Measurements from ENCODE around the gene MARK1. TPM values are rescaled to one million over a fixed set of nuclear protein-coding genes. Genes with fewer than 3 reads are reported as not detected.

MARK1 gene
- total RNA-seq, 1 experiment from 2014 or later, result 0.40 TPM

GRCh38 chr1:220550811-220551399, 23.0 kb downstream of the MARK1 start:
- no peaks in the 10 kb centered on the region for H3K36me3 ChIP-seq (ENCODE audit: low read depth, low read length)
- BruUV-seq (replicated peaks), result no TSS peak
- ATAC-seq, result no peak
- intact Hi-C loops (cut with micrococcal nuclease), result no loop called here
- no peaks in the 10 kb centered on the region for H3K4me1 ChIP-seq (ENCODE audit: insufficient read depth, low read length)
- no peak overlapping the region for H3K27ac ChIP-seq (ENCODE audit: low read length)
- no peak overlapping the region for H3K4me2 ChIP-seq (ENCODE audit: low read length)
- TF ChIP-seq EZH2phosphoT487 (IDR thresholded peaks at IDR 0.05; ENCODE audit: borderline replicate concordance, low read length), result no peak
- TF ChIP-seq EZH2 (IDR thresholded peaks at IDR 0.05; ENCODE audit: low read length, unreplicated experiment), result no peak
- no peak for TF ChIP-seq CTCF (conservative IDR thresholded peaks at IDR 0.05; ENCODE audit: low read depth, low read length)
- DNase-seq, result no peak
- ChIA-PET POLR2A (ENCODE audit: unreplicated experiment) (no interaction called here), CTCF (no interaction called here)
- peaks cover 38% of the 10 kb centered on the region for H3K27me3 ChIP-seq (ENCODE audit: low read length)
- H3K9ac ChIP-seq (ENCODE audit: low read length), result no peak overlapping the region
- H3K9me2 ChIP-seq (replicated peaks; ENCODE audit: low read length), result no peaks in the 10 kb centered on the region
- no peak overlapping the region for H3K4me3 ChIP-seq (ENCODE audit: low read length)
- no peaks in the 10 kb centered on the region for H4K20me1 ChIP-seq (ENCODE audit: low read length)
- H3K79me2 ChIP-seq (ENCODE audit: low read length), result no peaks in the 10 kb centered on the region
- H3F3A ChIP-seq (ENCODE audit: low read length, unreplicated experiment), result no peaks in the 10 kb centered on the region
- H2AFZ ChIP-seq (ENCODE audit: low read length), result no peak overlapping the region
- H3K9me3 ChIP-seq (ENCODE audit: low read length), result no peaks in the 10 kb centered on the region

GRCh38 chr1:220551718-220552117, 23.8 kb downstream of the MARK1 start:
- no peak for DNase-seq

GRCh38 chr1:220552672-220553260, 24.8 kb downstream of the MARK1 start:
- H3K9me2 ChIP-seq (replicated peaks; ENCODE audit: low read length), result no peaks in the 10 kb centered on the region
- no peak overlapping the region for H2AFZ ChIP-seq (ENCODE audit: low read length)
- no peaks in the 10 kb centered on the region for H3K79me2 ChIP-seq (ENCODE audit: low read length)
- no peak overlapping the region for H3K9ac ChIP-seq (ENCODE audit: low read length)
- H3K27me3 ChIP-seq (ENCODE audit: low read length), result peaks cover 32% of the 10 kb centered on the region
- H3K4me2 ChIP-seq (ENCODE audit: low read length), result no peak overlapping the region
- H3K36me3 ChIP-seq (ENCODE audit: low read depth, low read length), result no peaks in the 10 kb centered on the region
- no TSS peak for BruUV-seq (replicated peaks)
- peak; percentile 31 for DNase-seq
- TF ChIP-seq EZH2 (IDR thresholded peaks at IDR 0.05; ENCODE audit: low read length, unreplicated experiment), result no peak
- no peak for TF ChIP-seq CTCF (conservative IDR thresholded peaks at IDR 0.05; ENCODE audit: low read depth, low read length)
- TF ChIP-seq EZH2phosphoT487 (IDR thresholded peaks at IDR 0.05; ENCODE audit: borderline replicate concordance, low read length), result no peak
- no peaks in the 10 kb centered on the region for H3K4me1 ChIP-seq (ENCODE audit: insufficient read depth, low read length)
- H3F3A ChIP-seq (ENCODE audit: low read length, unreplicated experiment), result no peaks in the 10 kb centered on the region
- H3K9me3 ChIP-seq (ENCODE audit: low read length), result no peaks in the 10 kb centered on the region
- CTCF ChIA-PET, result no interaction called here
- intact Hi-C loops (cut with micrococcal nuclease), result no loop called here
- H4K20me1 ChIP-seq (ENCODE audit: low read length), result no peaks in the 10 kb centered on the region
- no peak overlapping the region for H3K27ac ChIP-seq (ENCODE audit: low read length)
- no peak overlapping the region for H3K4me3 ChIP-seq (ENCODE audit: low read length)
- POLR2A ChIA-PET (ENCODE audit: unreplicated experiment), result no interaction called here
- ATAC-seq, result no peak

More at GRCh38 chr1:220551718-220552117, 23.8 kb downstream of the MARK1 start:
- Histone ChIP-seq H4K20me1 (ENCODE audit: low read length) (no peaks in the 10 kb centered on the region), H3K27me3 (ENCODE audit: low read length) (peaks cover 38% of the 10 kb centered on the region), H3F3A (ENCODE audit: low read length, unreplicated experiment) (no peaks in the 10 kb centered on the region), H2AFZ (ENCODE audit: low read length) (no peak overlapping the region), H3K4me1 (ENCODE audit: insufficient read depth, low read length) (no peaks in the 10 kb centered on the region), H3K9me2 (replicated peaks; ENCODE audit: low read length) (no peaks in the 10 kb centered on the region), H3K9me3 (ENCODE audit: low read length) (no peaks in the 10 kb centered on the region), H3K9ac (ENCODE audit: low read length) (no peak overlapping the region), H3K4me2 (ENCODE audit: low read length) (no peak overlapping the region), H3K4me3 (ENCODE audit: low read length) (no peak overlapping the region), H3K27ac (ENCODE audit: low read length) (no peak overlapping the region), H3K36me3 (ENCODE audit: low read depth, low read length) (no peaks in the 10 kb centered on the region), H3K79me2 (ENCODE audit: low read length) (no peaks in the 10 kb centered on the region)
- CTCF ChIA-PET, result no interaction called here
- no TSS peak for BruUV-seq (replicated peaks)
- intact Hi-C loops (cut with micrococcal nuclease), result no loop called here
- ATAC-seq, result no peak
- TF ChIP-seq EZH2phosphoT487 (IDR thresholded peaks at IDR 0.05; ENCODE audit: borderline replicate concordance, low read length) (no peak), EZH2 (IDR thresholded peaks at IDR 0.05; ENCODE audit: low read length, unreplicated experiment) (no peak)
- POLR2A ChIA-PET (ENCODE audit: unreplicated experiment), result no interaction called here
